ENCODE data around the gene DUSP16.

DNA sequence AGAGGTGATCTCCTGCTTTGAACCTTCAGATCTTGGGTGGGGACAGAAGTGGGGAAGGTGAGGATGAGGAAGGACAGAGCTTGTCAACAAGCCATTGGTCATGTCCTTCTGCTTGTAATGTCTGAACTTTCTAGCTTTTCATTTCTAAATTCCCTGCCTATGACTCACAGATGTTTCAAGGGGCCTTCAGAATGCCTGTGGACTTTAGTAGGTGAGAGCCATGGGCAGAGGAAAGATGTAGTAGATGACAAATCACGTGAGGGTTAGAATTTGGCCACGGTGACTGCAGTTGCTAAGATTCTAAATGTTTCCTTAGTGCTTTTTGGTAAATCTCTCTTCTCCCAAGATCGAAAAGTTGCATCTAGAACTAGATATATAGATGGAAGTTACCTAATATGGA lies 30.3 kb upstream of the DUSP16 start:
- TF ChIP-seq POLR2AphosphoS5 (IDR thresholded peaks at IDR 0.05) = no peak
- TF ChIP-seq POLR2A (IDR thresholded peaks at IDR 0.05) = no peak
- TF ChIP-seq, protein P1, sequence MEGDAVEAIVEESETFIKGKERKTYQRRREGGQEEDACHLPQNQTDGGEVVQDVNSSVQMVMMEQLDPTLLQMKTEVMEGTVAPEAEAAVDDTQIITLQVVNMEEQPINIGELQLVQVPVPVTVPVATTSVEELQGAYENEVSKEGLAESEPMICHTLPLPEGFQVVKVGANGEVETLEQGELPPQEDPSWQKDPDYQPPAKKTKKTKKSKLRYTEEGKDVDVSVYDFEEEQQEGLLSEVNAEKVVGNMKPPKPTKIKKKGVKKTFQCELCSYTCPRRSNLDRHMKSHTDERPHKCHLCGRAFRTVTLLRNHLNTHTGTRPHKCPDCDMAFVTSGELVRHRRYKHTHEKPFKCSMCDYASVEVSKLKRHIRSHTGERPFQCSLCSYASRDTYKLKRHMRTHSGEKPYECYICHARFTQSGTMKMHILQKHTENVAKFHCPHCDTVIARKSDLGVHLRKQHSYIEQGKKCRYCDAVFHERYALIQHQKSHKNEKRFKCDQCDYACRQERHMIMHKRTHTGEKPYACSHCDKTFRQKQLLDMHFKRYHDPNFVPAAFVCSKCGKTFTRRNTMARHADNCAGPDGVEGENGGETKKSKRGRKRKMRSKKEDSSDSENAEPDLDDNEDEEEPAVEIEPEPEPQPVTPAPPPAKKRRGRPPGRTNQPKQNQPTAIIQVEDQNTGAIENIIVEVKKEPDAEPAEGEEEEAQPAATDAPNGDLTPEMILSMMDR (IDR thresholded peaks at IDR 0.05) = no peak
- TF ChIP-seq EP300 (IDR thresholded peaks at IDR 0.05; ENCODE audit: low read depth) = no peak

All from transverse colon (tissue), 4 donors.